Karpas-422 (cell line): ENCODE data around the gene BATF3. TPM values are rescaled to one million over a fixed set of nuclear protein-coding genes. Genes with fewer than 3 reads are reported as not detected.
"Not testable (repeated sequence)": the region's sequence is repeated elsewhere in the genome, so short reads cannot be mapped to it uniquely, and the experiment has no call there.

Experiments
- DNase-seq: peaks from one replicate; pipeline ENCODE4 v3.0.0-alpha.2; 2015
- H2AFZ ChIP-seq: fragments of 200-600 bp; sonication (generic); 2 replicates; pipeline ENCODE4 v1.6.1; 2014; ENCODE audit warnings: antibody characterized with exemption, low read length, mixed read lengths
- H3K27ac ChIP-seq: fragments of 200-600 bp; sonication (generic); 2 replicates; pipeline ENCODE4 v1.5.1; 2014; ENCODE audit warnings: mild to moderate bottlenecking, low read length, moderate library complexity
- H3K27me3 ChIP-seq: fragments of 200-600 bp; sonication (generic); 2 replicates; pipeline ENCODE4 v1.6.1; 2014; ENCODE audit warnings: low read length, mixed read lengths
- H3K36me3 ChIP-seq: fragments of 200-600 bp; sonication (generic); 2 replicates; pipeline ENCODE4 v1.6.1; 2014; ENCODE audit warnings: low read length, mixed read lengths; ENCODE audit not compliant: insufficient read depth
- H3K4me1 ChIP-seq: fragments of 200-600 bp; sonication (generic); 2 replicates; pipeline ENCODE4 v1.6.1; 2014; ENCODE audit warnings: mild to moderate bottlenecking, low read length, mixed read lengths
- H3K4me2 ChIP-seq: fragments of 200-600 bp; sonication (generic); 2 replicates; pipeline ENCODE4 v1.6.1; 2014; ENCODE audit warnings: low read length, low read depth, mild to moderate bottlenecking; ENCODE audit not compliant: poor library complexity, severe bottlenecking
- H3K4me3 ChIP-seq: fragments of 200-600 bp; sonication (generic); 2 replicates; pipeline ENCODE4 v1.5.1; 2014; ENCODE audit warnings: mild to moderate bottlenecking, antibody characterized with exemption, low read length, mixed read lengths
- H3K79me2 ChIP-seq: fragments of 200-600 bp; sonication (generic); 2 replicates; pipeline ENCODE4 v1.6.1; 2014; ENCODE audit warnings: mild to moderate bottlenecking, low read length, mixed read lengths
- H3K9ac ChIP-seq: fragments of 200-600 bp; sonication (generic); 2 replicates; pipeline ENCODE4 v1.6.0; 2014; ENCODE audit warnings: low read length
- H3K9me2 ChIP-seq: fragments of 200-600 bp; sonication (generic), shearing (Covaris generic); replicated peaks from 2 replicates; pipeline ENCODE4 v1.6.0; 2014; ENCODE audit warnings: mild to moderate bottlenecking, low read length, moderate library complexity; ENCODE audit not compliant: insufficient read depth
- H3K9me3 ChIP-seq: fragments of 300-700, 200-600 bp; sonication (generic); 2 replicates; pipeline ENCODE4 v1.6.1; 2014; ENCODE audit warnings: low read length, mixed read lengths
- H4K20me1 ChIP-seq: fragments of 200-600 bp; sonication (generic); 2 replicates; pipeline ENCODE4 v1.6.1; 2014; ENCODE audit warnings: mild to moderate bottlenecking, antibody characterized with exemption, low read length, low read depth; ENCODE audit not compliant: insufficient read depth
- total RNA-seq: library from RNA; depleted of rRNA; stranded (reverse); fragments of >200 nt; shearing (Covaris generic); gene quantifications from 2 replicates; pipeline ENCODE4 v1.2.3, GENCODE V29; 2014; ENCODE audit warnings: low replicate concordance

The BATF3 gene
- total RNA-seq, 1 experiment from 2014 or later = 7.7 TPM

DNA sequence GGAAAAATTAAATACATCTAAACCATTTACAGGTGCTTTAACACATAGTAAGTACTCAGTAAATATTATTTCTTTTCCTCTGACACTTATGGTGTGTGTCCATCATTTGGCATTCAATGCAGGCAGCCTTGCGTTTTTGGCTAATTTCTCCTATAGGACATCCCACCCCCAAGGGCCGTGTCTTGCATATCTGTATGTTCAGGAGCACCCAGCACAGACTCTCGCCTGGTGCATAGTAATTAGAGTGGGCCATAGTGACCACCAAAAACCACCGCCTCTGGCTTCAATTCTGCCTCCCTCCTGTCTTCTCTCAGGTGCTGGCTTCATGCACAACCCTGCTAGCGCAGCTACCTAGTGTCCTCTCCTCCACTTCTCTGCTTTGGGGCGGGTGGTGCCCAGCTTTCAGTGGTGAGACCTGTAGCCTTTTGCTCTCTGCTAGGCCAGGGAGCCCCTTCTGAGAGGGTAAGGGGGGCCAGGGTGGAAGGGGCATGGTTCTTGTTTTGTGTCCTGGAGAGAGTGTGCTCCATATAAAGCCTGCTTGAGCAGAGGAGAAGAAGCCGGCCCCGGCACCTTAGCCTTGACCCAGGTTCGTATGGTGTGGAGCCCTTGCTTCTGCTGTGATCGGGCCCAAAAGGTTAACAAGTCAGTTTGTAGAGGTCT, 33.4 kb downstream of the BATF3 start:
- no peak overlapping the region for H3K27ac ChIP-seq
- H3K4me3 ChIP-seq = no peak overlapping the region
- H3K4me2 ChIP-seq = no peak overlapping the region
- DNase-seq = no peak
- no peak overlapping the region for H2AFZ ChIP-seq
- H3K27me3 ChIP-seq = no peaks in the 10 kb centered on the region
- H3K79me2 ChIP-seq = no peaks in the 10 kb centered on the region
- H3K4me1 ChIP-seq = peaks cover 17% of the 10 kb centered on the region
- H3K9me2 ChIP-seq = no peaks in the 10 kb centered on the region
- H3K36me3 ChIP-seq = no peaks in the 10 kb centered on the region
- no peak overlapping the region for H3K9ac ChIP-seq
- no peaks in the 10 kb centered on the region for H3K9me3 ChIP-seq
- peaks cover 5% of the 10 kb centered on the region; the same call in 1 of the 2 replicates for H4K20me1 ChIP-seq

DNA sequence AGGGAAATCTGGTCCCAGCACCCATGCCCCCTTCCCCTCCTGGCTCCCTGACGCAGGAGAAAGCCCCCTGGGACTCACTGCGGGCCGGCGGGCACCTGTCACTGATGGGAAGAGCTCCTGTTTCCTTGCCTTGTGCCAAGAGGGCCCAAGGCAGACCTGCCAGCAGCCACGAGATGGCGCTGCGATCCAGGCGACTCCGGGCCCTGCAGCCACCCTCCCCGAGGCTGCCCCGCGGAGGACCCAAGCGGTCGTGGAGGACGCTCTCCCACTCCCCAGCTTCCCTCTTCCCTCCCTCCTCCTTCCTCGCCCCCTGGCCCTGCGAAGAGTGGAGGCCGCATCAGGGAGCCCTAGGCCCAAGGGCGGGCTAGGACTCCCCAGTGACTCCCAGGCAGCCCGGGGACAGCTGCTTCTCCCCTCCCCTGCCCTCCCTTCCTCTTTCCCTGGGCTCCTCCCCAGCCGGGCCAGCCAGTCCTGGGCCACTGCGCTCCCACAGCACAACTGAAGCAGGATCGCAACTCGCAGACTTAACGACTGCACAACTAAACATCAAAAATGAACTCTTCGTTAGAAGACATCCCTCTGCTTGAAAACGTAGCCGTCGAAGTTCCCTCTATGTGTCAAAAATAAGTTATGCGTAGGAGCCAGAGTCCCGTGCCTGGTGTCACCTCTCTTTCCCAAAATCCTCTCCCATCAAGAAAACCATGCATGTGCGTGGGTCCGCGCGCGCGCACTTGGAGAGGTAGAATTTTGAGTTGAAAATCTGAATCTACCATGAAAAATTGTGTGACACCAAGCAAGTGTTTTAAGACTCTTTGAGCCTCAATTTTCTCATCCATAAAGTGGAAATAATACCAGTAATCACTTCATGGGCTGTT, 34.2 kb downstream of the BATF3 start:
- peak; percentile 84 for DNase-seq
- no peak overlapping the region for H3K9ac ChIP-seq
- no peaks in the 10 kb centered on the region for H3K9me3 ChIP-seq
- H3K9me2 ChIP-seq = no peaks in the 10 kb centered on the region
- H3K27ac ChIP-seq = no peak overlapping the region
- H2AFZ ChIP-seq = no peak overlapping the region
- no peaks in the 10 kb centered on the region for H3K36me3 ChIP-seq
- H3K4me2 ChIP-seq = peak overlapping the region; percentile 60
- peaks cover 5% of the 10 kb centered on the region; the same call in 1 of the 2 replicates for H4K20me1 ChIP-seq
- H3K79me2 ChIP-seq = no peaks in the 10 kb centered on the region
- no peaks in the 10 kb centered on the region for H3K27me3 ChIP-seq
- peak overlapping the region; percentile 56; the same call in 1 of the 2 replicates for H3K4me3 ChIP-seq
- H3K4me1 ChIP-seq = peaks cover 13% of the 10 kb centered on the region

DNA sequence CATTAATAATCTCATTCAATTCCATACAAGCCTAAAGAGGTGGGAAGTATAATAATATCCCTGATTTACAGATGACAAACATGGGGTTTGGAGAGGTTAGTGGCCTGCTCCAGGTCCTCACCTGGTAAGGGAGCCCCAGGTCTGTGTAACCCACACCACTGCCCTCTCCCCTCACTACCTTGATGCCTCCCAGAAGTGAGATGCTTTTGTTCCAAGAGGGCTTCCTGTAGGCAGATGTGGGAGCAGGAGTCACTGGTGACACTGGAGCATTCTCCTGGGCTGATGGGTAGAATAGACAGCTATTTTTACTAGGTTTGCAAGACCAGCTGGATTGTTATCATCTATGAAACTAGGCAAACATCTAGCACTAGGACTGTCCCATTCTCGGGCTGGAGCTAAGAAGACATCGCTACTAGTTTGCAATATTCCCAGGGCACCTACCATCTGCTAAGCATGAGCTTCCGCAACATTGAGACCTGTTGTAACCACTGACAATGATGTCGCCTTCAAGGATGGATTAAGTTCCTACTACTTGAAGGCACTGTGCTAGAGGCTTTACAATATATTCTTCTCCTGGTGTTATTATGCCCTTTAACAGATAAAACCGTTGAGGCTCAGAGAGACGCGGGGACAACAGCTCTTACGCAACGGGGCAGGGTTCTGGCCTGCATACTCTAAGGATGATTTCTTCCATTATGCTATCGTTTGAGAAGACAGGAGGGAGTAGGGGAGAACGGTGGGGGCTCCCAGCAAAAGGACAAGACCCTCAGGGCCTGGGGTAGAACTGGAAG, 35.0 kb downstream of the BATF3 start:
- Histone ChIP-seq H4K20me1 (peaks cover 5% of the 10 kb centered on the region; the same call in 1 of the 2 replicates), H3K4me3 (no peak overlapping the region), H3K9me3 (no peaks in the 10 kb centered on the region), H3K79me2 (no peaks in the 10 kb centered on the region), H3K4me1 (peaks cover 13% of the 10 kb centered on the region), H3K36me3 (no peaks in the 10 kb centered on the region), H2AFZ (no peak overlapping the region), H3K9ac (no peak overlapping the region), H3K27me3 (no peaks in the 10 kb centered on the region), H3K4me2 (no peak overlapping the region), H3K9me2 (no peaks in the 10 kb centered on the region), H3K27ac (no peak overlapping the region)
- no peak for DNase-seq

DNA sequence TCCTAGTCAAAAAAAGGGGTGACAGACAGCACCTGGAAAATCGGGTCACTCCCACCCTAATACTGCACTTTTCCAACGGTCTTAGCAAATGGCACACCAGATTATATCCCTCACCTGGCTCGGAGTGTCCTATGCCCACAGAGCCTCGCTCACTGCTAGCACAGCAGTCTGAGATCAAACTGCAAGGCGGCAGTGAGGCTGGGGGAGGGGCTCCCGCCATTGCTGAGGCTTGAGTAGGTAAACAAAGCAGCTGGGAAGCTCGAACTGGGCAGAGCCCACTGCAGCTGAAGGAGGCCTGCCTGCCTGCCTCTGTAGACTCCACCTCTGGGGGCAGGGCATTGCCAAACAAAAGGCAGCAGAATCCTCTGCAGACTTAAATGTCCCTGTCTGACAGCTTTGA, 41.4 kb downstream of the BATF3 start:
- not testable (repeated sequence) for H3K4me2 ChIP-seq, DNase-seq, H3K4me3 ChIP-seq, H2AFZ ChIP-seq, H3K9me3 ChIP-seq, H3K79me2 ChIP-seq, H4K20me1 ChIP-seq, H3K9me2 ChIP-seq, H3K36me3 ChIP-seq, H3K27me3 ChIP-seq, H3K27ac ChIP-seq, H3K4me1 ChIP-seq, H3K9ac ChIP-seq

DNA sequence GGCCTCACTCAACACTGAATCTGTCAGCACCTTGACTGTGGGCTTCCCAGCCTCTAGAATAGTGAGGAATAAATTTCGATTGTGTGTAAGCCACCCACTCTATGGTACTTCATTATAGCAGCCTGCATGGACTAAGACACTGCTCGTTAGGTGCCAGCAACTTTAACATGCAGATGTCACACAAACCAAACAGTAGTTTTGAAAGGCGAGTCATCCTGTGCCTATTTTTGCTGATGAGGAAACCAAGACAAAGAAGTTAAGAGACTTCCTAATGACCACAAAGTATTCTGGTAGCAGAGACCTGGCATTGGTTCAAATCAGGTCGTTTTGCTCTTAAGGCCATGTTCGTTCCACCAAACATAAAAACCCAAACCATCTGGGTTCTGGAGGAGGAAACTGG, 42.9 kb downstream of the BATF3 start:
- H4K20me1 ChIP-seq = no peaks in the 10 kb centered on the region
- H3K36me3 ChIP-seq = no peaks in the 10 kb centered on the region
- H3K27me3 ChIP-seq = no peaks in the 10 kb centered on the region
- no peaks in the 10 kb centered on the region for H3K9me3 ChIP-seq
- H3K9me2 ChIP-seq = no peaks in the 10 kb centered on the region
- H3K4me2 ChIP-seq = no peak overlapping the region
- no peak for DNase-seq
- H3K4me1 ChIP-seq = no peaks in the 10 kb centered on the region
- H3K4me3 ChIP-seq = no peak overlapping the region
- H3K27ac ChIP-seq = no peak overlapping the region
- H3K79me2 ChIP-seq = no peaks in the 10 kb centered on the region
- no peak overlapping the region for H3K9ac ChIP-seq
- no peak overlapping the region for H2AFZ ChIP-seq

DNA sequence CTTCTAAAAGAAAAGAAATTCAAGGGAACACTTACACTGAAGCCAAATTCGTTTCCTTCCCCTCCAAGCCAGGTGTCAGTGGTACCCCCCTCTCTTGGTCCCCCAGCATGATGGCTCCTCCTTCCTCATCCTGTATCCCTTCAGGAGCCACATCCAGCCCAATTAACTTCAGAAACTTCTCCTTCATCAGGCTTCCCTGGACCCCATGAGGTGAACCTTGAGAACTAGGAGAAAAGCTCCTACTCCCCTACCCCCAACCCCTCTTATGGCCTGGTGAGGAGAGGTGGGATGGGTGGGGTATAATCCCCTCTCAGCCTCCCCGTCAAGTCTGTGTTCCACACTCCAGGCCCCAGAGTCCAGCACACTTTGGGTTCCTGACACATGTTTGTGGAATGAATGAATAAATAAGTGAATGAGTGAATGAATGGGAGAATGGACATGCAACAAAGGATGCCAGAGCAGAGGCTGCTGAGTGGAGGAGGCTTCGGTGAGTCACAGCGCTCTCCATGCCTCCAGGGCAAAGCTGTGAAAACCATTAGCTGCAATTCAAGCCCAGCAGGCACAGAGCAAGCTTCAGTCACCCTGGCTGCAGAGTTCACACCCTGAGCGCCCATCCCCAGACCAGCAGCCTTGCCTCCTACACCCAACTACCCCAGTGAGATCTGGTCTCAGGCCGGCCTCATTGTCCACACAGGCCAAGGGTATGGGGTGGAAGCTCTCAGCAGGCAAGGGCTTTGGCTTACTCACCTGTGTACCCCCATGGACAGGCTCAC, 43.8 kb downstream of the BATF3 start:
- Histone ChIP-seq H3K9me3 (no peaks in the 10 kb centered on the region), H4K20me1 (no peaks in the 10 kb centered on the region), H3K79me2 (no peaks in the 10 kb centered on the region), H3K4me1 (no peaks in the 10 kb centered on the region), H3K4me2 (no peak overlapping the region), H3K36me3 (no peaks in the 10 kb centered on the region), H3K9me2 (no peaks in the 10 kb centered on the region), H3K27me3 (no peaks in the 10 kb centered on the region), H3K27ac (no peak overlapping the region), H3K9ac (no peak overlapping the region), H3K4me3 (no peak overlapping the region), H2AFZ (no peak overlapping the region)
- no peak for DNase-seq

DNA sequence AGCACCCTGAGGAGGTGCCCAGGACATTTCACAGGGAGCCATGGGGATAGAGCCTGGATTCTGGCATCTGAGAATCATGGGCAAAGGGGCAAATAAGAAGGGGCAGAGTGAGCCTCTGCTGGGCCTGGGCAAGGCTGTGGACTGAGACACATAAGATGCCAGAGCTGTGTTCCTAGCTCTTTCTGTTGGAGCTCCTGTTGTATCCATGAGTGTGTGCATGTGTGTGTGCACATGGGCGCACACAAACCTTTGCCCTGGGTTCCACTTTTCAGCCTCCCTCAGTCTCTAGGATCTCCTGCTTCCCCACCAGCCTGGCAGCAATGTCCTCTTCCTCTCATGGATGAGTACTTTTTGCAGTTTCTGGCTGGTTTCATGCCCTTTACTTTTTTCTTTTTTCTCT, 47.0 kb downstream of the BATF3 start:
- Histone ChIP-seq H3K4me1 (no peaks in the 10 kb centered on the region), H3K4me2 (no peak overlapping the region), H3K36me3 (no peaks in the 10 kb centered on the region), H3K9me3 (no peaks in the 10 kb centered on the region), H3K27me3 (no peaks in the 10 kb centered on the region), H2AFZ (no peak overlapping the region), H4K20me1 (no peaks in the 10 kb centered on the region), H3K27ac (no peak overlapping the region), H3K9me2 (no peaks in the 10 kb centered on the region), H3K9ac (no peak overlapping the region), H3K79me2 (no peaks in the 10 kb centered on the region), H3K4me3 (no peak overlapping the region)
- DNase-seq = no peak
